Panc1 (cell line): ENCODE results near the gene FOSL2. TPM values are rescaled to one million over a fixed set of nuclear protein-coding genes. Genes with fewer than 3 reads are reported as not detected.

Source experiments
- ATAC-seq: fragments of 200-7000 bp; cut with Tn5 transposase; 2 replicates; pipeline ENCODE4 v1.9.1; 2020; ENCODE audit warnings: mild to moderate bottlenecking, moderate library complexity
- BruUV-seq: library from RNA; stranded (reverse); fragments of 400-500 nt; replicated peaks from 2 replicates; lab custom pipeline; 2021; lab: Mats Ljungman, UMichigan
- CTCF ChIA-PET: fragments of 300-600 bp; sonication (Branson Sonifier 250); formaldehyde crosslinking; loops from one replicate; lab custom pipeline; 2022; ENCODE audit warnings: antibody characterized with exemption; lab: Charles Lee
- POLR2A ChIA-PET: fragments of 300-600 bp; sonication (Branson Sonifier 250); formaldehyde crosslinking; loops from one replicate; lab custom pipeline; 2022; ENCODE audit warnings: antibody characterized with exemption; lab: Charles Lee
- DNase-seq: peaks from one replicate; pipeline ENCODE4 v3.0.0-alpha.2; 2010; ENCODE audit warnings: low read depth, low spot score
- H3K27ac ChIP-seq: 2 replicates; pipeline ENCODE4 v1.5.1; 2011; ENCODE audit warnings: mild to moderate bottlenecking, low read length, inconsistent platforms
- H3K27me3 ChIP-seq: fragments of 200-500 bp; sonication (Bioruptor generic); 2 replicates; pipeline ENCODE4 v1.6.0; 2014; ENCODE audit warnings: low read length, inconsistent platforms; ENCODE audit not compliant: control insufficient read depth, insufficient read depth
- H3K36me3 ChIP-seq: fragments of 200-500 bp; sonication (Bioruptor generic); 2 replicates; pipeline ENCODE4 v1.5.1; 2014; ENCODE audit warnings: inconsistent platforms, mild to moderate bottlenecking, low read length, moderate library complexity; ENCODE audit not compliant: control insufficient read depth, insufficient read depth
- H3K4me1 ChIP-seq: 2 replicates; pipeline ENCODE4 v1.5.1; 2011; ENCODE audit warnings: inconsistent platforms, mild to moderate bottlenecking, low read length, moderate library complexity; ENCODE audit not compliant: control insufficient read depth, insufficient read depth
- H3K4me3 ChIP-seq, 2 experiments: 2 replicates each; pipeline ENCODE4 v1.5.1; 2011 to 2012; ENCODE audit warnings: low read depth in 2 of 2, low read length in 2 of 2, mild to moderate bottlenecking in 2 of 2, inconsistent platforms in 1 of 2, moderate library complexity in 1 of 2
- H3K9me3 ChIP-seq: fragments of 200-500 bp; sonication (Bioruptor generic); 2 replicates; pipeline ENCODE4 v1.5.1; 2014; ENCODE audit warnings: low read depth, mild to moderate bottlenecking, inconsistent platforms, low read length, moderate library complexity; ENCODE audit not compliant: control insufficient read depth, insufficient read depth
- CTCF ChIP-seq: fragments of 450-650 bp; IDR thresholded peaks from 2 replicates; pipeline ENCODE4 v1.5.1; 2017; ENCODE audit warnings: mild to moderate bottlenecking
- POLR2AphosphoS5 ChIP-seq: IDR thresholded peaks from 2 replicates; pipeline ENCODE4 v1.6.1; 2012; ENCODE audit warnings: mild to moderate bottlenecking, low read depth, low read length, moderate library complexity
- REST ChIP-seq, 2 experiments: IDR thresholded peaks; 2 replicates each; pipeline ENCODE4 v1.6.1; 2011 to 2012; ENCODE audit warnings: low read depth in 2 of 2, control low read depth in 1 of 2, low read length in 1 of 2, mild to moderate bottlenecking in 1 of 2, moderate library complexity in 1 of 2; ENCODE audit not compliant: insufficient read depth in 1 of 2
- SIN3A ChIP-seq: IDR thresholded peaks from 2 replicates; pipeline ENCODE4 v1.6.1; 2012; ENCODE audit warnings: low read depth, mild to moderate bottlenecking, low read length, moderate library complexity, borderline replicate concordance; ENCODE audit not compliant: insufficient read depth
- TCF7L2 ChIP-seq: IDR thresholded peaks from 2 replicates; pipeline ENCODE4 v1.6.1; 2011; ENCODE audit warnings: mild to moderate bottlenecking, low read depth, low read length, inconsistent platforms
- in situ Hi-C: cut with HindIII; loops from 2 replicates; pipeline ENCODE4 v1.10.0; 2016; ENCODE audit warnings: low sequenced_read_pairs, low pct_unique_long_range_greater_than_20kb
- intact Hi-C: fragments of 100-400 bp; cut with micrococcal nuclease; formaldehyde crosslinking; loops from one replicate; pipeline ENCODE4 v1.10.0; 2022; ENCODE audit not compliant: unreplicated experiment
- total RNA-seq: library from RNA; stranded (reverse); gene quantifications from one replicate; pipeline ENCODE4 v1.2.1, GENCODE V29; 2021; ENCODE audit not compliant: unreplicated experiment

The FOSL2 gene
- total RNA-seq, 1 experiment from 2014 or later = 29.0 TPM

DNA sequence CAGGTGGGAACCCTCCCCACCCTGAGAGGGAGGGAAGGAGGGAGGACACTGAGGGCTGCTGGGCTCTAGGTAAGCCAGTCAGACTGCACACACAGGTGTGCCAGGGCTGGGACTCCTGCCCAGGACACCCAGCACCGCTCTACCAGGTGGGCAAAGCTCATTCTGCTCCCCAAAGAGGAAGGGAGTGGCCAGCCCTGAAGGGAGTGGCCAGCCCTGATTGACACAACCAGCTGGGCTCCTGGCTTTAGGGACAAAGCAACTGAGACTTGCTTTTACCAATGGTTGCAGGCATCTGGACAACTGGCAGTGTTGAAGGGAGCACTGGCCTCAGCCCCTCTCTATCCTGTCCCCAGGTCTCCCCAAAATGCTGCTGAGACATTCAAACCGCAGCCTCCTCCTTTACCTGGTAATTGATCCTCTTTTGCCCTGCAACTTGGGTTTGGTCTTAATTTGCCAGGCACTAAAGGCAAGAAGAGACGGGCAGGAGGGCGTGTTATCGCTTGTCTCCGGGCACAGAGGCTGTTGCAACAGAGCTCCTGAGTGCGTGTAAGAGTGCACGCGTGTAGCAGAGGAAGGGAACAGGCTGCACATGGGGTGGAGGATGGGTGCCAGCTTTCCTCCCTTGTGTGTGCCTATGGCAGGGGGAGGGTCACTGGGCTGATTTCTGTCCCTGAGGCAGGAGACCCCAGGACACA, 14.5 kb upstream of the FOSL2 start:
- Histone ChIP-seq H3K36me3 (no peaks in the 10 kb centered on the region), H3K27me3 (no peaks in the 10 kb centered on the region), H3K27ac (no peak overlapping the region), H3K4me1 (no peaks in the 10 kb centered on the region), H3K9me3 (no peaks in the 10 kb centered on the region), H3K4me3 (no peak overlapping the region)
- ATAC-seq (0 out of 2 replicates have a peak, but pooled peaks have one; percentile 9), DNase-seq (no peak)
- in situ Hi-C loops = no loop called here
- intact Hi-C loops = no loop called here
- no peak for TF ChIP-seq TCF7L2
- TF ChIP-seq SIN3A = no peak
- no peak for TF ChIP-seq CTCF
- TF ChIP-seq POLR2AphosphoS5 = no peak
- no peak for TF ChIP-seq REST (IDR thresholded peaks at IDR 0.05; ENCODE audit: insufficient read depth in 1 of 2, low read depth in 2 of 2, low read length in 1 of 2)
- ChIA-PET POLR2A (no interaction called here), CTCF (interaction anchor here (0.5 kb wide), 1 partner anchor 570 kb away, joined by 3 read pairs; no protein-coding TSS in a partner anchor)
- no TSS peak for BruUV-seq

- Histone ChIP-seq H3K27me3 (no peaks in the 10 kb centered on the region), H3K9me3 (no peaks in the 10 kb centered on the region), H3K27ac (no peak overlapping the region), H3K4me3 (no peak overlapping the region), H3K4me1 (no peaks in the 10 kb centered on the region), H3K36me3 (no peaks in the 10 kb centered on the region)
- ATAC-seq = 0 out of 2 replicates have a peak, but pooled peaks have one; percentile 32
- no TSS peak for BruUV-seq
- no peak for TF ChIP-seq POLR2AphosphoS5
- TF ChIP-seq SIN3A = no peak
- TF ChIP-seq TCF7L2 = no peak
- no peak for TF ChIP-seq CTCF
- TF ChIP-seq REST (IDR thresholded peaks at IDR 0.05; ENCODE audit: insufficient read depth in 1 of 2, low read depth in 2 of 2, low read length in 1 of 2) = no peak
- ChIA-PET CTCF (interaction anchor here (0.5 kb wide), 1 partner anchor 571 kb away, joined by 3 read pairs; no protein-coding TSS in a partner anchor), POLR2A (interaction anchor here (0.5 to 0.6 kb wide), 2 partner anchors 489 to 784 kb away, joined by 4 to 5 read pairs; partner anchors contain the start of genes BABAM2 and RBKS)
- DNase-seq = no peak
- intact Hi-C loops = no loop called here
- in situ Hi-C loops = no loop called here
Observed at GRCh38 chr2:28378679-28379584, 13.7 kb upstream of the FOSL2 start.
